ENCODE measurements around the gene SLC18A2. TPM values are rescaled to one million over a fixed set of nuclear protein-coding genes. Genes with fewer than 3 reads are reported as not detected.
"Not testable (repeated sequence)": the region's sequence is repeated elsewhere in the genome, so short reads cannot be mapped to it uniquely, and the experiment has no call there.

Gene SLC18A2
- total RNA-seq, 3 donors from 2014 or later (not counting 1 experiment from before 2014, with no cell fraction given) = 0.21 to 8.0 (median 0.36) TPM

DNA sequence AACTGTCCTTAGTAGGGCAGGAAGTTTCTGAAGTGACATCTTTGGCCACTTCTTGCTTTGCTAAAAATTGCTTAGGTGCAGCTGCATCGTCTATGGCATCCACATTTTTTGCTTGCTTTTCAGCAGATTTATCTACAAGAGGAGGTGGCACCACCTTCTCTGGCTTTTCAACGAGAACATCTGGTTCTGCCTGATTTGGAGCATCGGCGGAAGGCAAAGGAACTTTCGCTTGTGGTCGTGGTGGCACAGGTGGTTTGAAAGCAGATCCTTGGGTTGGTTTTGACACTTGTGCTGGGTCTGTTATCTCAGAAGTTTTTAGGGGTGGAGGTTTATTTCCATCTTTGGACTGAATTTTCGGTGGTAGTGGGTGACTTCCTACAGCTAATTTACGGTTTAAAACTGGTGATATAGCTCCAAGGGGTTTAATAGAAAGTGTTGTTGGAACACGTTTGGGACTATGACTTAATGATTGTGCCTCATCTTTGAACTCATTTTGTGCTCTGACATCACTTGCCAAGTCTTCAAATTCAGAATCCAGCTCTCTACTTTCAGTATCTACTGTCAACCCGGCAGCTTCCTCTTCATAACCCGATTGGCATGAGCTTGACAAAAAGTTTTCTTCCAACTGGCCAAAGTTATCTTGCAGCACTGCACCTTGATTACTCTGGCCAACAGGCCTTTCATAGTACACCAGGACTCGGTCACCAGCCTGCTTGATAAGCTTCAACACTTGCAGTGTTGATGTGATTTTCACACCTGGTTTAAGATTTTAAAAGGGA is 44.0 kb downstream of the SLC18A2 start:
- Histone ChIP-seq H3K27ac (ENCODE audit: low read length) (no peak overlapping the region), H3K4me1 (ENCODE audit: control insufficient read depth, insufficient read depth, low read length) (no peaks in the 10 kb centered on the region), H3K36me3 (ENCODE audit: control insufficient read depth, insufficient read depth, low read length) (peaks cover 19% of the 10 kb centered on the region), H3K27me3 (ENCODE audit: control insufficient read depth, insufficient read depth, low read length) (no peaks in the 10 kb centered on the region), H3K4me3 (ENCODE audit: low read length) (no peak overlapping the region), H3K9me3 (ENCODE audit: control insufficient read depth, insufficient read depth, low read length) (no peaks in the 10 kb centered on the region)
- Mint-ChIP-seq H3K27ac (no peak overlapping the region), H3K27me3 (ENCODE audit: low read depth in 2 of 2) (no peaks in the 10 kb centered on the region), H3K9me3 (no peaks in the 10 kb centered on the region), H3K4me3 (no peak overlapping the region), H3K36me3 (peaks cover 7% of the 10 kb centered on the region), H3K4me1 (peaks cover 13 to 14% of the 10 kb centered on the region in 2 donors)
- 39% methylated on average over 12 of the region's 12 CpGs for WGBS (ENCODE audit: insufficient coverage)
- ATAC-seq (no peak), DNase-seq (no peak)
- TF ChIP-seq, protein P1, sequence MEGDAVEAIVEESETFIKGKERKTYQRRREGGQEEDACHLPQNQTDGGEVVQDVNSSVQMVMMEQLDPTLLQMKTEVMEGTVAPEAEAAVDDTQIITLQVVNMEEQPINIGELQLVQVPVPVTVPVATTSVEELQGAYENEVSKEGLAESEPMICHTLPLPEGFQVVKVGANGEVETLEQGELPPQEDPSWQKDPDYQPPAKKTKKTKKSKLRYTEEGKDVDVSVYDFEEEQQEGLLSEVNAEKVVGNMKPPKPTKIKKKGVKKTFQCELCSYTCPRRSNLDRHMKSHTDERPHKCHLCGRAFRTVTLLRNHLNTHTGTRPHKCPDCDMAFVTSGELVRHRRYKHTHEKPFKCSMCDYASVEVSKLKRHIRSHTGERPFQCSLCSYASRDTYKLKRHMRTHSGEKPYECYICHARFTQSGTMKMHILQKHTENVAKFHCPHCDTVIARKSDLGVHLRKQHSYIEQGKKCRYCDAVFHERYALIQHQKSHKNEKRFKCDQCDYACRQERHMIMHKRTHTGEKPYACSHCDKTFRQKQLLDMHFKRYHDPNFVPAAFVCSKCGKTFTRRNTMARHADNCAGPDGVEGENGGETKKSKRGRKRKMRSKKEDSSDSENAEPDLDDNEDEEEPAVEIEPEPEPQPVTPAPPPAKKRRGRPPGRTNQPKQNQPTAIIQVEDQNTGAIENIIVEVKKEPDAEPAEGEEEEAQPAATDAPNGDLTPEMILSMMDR (IDR thresholded peaks at IDR 0.05) = no peak
- intact Hi-C loops (cut with micrococcal nuclease) = no loop called here

DNA sequence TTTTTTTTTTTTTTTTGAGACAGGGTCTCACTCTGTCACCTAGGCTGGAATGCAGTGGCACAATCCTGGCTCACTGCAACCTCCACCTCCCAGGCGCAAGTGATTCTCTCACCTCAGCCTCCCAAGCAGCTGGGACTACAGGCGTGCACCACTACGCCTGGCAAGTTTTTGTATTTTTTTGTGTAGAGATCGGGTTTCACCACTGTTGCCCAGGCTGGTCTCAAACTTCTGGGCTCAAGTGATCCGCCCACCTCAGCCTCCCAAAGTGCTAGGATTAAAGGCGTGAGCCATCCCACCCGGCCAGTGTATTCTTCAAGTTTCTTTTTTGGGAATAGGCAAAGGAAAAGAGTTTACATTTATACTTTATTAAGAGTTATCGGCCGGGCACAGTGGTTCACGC is 50.0 kb downstream of the SLC18A2 start:
- WGBS (ENCODE audit: insufficient coverage) = 96% methylated on average over 8 of the region's 10 CpGs
- ATAC-seq; H3K9me3 Mint-ChIP-seq; H3K4me3 ChIP-seq (ENCODE audit: low read length); H3K27me3 ChIP-seq (ENCODE audit: control insufficient read depth, insufficient read depth, low read length); H3K4me3 Mint-ChIP-seq; H3K4me1 ChIP-seq (ENCODE audit: control insufficient read depth, insufficient read depth, low read length); H3K27me3 Mint-ChIP-seq (ENCODE audit: low read depth in 2 of 2); H3K27ac Mint-ChIP-seq; H3K9me3 ChIP-seq (ENCODE audit: control insufficient read depth, insufficient read depth, low read length); intact Hi-C loops (cut with micrococcal nuclease); H3K27ac ChIP-seq (ENCODE audit: low read length); DNase-seq; H3K36me3 Mint-ChIP-seq: not testable (repeated sequence)
- peaks cover 13% of the 10 kb centered on the region for H3K36me3 ChIP-seq (ENCODE audit: control insufficient read depth, insufficient read depth, low read length)
- peaks cover 5 to 28% of the 10 kb centered on the region in 2 donors for H3K4me1 Mint-ChIP-seq

DNA sequence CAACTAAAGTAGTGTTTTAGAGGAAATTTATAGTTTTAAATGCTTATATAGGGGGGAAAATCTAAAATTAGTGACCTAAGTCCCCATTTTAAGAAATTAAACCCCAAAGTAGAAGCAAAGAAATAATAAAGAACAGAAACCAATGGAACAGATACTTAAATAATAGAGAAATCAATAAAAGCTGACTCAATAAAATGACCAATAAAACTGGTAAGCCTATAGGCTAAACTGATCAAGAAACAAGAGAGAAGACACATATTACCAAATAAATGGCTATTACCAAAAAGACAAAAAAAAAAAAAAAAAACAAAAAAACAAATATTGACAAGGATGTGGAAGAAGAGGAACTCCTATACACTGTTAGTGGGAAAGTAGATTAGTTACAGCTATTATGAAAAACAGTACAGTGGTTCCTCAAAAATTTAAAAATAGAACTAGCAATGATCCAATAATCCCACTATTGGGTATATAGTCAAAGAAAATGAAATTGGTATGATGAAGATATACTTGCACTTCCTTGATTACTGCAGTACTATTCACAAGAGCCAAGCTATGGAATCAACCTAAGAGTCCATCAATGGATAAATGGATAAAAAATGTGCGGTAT is 53.2 kb downstream of the SLC18A2 start:
- DNase-seq (no peak), ATAC-seq (no peak)
- H3K27ac Mint-ChIP-seq = no peak overlapping the region
- no peaks in the 10 kb centered on the region for H3K9me3 Mint-ChIP-seq
- TF ChIP-seq, protein P1 (IDR thresholded peaks at IDR 0.05) = no peak
- Histone ChIP-seq H3K9me3 (ENCODE audit: control insufficient read depth, insufficient read depth, low read length) (no peaks in the 10 kb centered on the region), H3K36me3 (ENCODE audit: control insufficient read depth, insufficient read depth, low read length) (peaks cover 9% of the 10 kb centered on the region), H3K4me3 (ENCODE audit: low read length) (no peak overlapping the region), H3K27me3 (ENCODE audit: control insufficient read depth, insufficient read depth, low read length) (no peaks in the 10 kb centered on the region), H3K27ac (ENCODE audit: low read length) (no peak overlapping the region), H3K4me1 (ENCODE audit: control insufficient read depth, insufficient read depth, low read length) (no peaks in the 10 kb centered on the region)
- no CpG with 5 or more reads among the region's 1 CpG for WGBS (ENCODE audit: insufficient coverage)
- H3K4me1 Mint-ChIP-seq = peaks cover 10 to 41% of the 10 kb centered on the region in 2 donors
- H3K27me3 Mint-ChIP-seq (ENCODE audit: low read depth in 2 of 2) = no peaks in the 10 kb centered on the region
- no peak overlapping the region for H3K4me3 Mint-ChIP-seq
- peaks cover under 1% of the 10 kb centered on the region for H3K36me3 Mint-ChIP-seq
- intact Hi-C loops (cut with micrococcal nuclease) = no loop called here

DNA sequence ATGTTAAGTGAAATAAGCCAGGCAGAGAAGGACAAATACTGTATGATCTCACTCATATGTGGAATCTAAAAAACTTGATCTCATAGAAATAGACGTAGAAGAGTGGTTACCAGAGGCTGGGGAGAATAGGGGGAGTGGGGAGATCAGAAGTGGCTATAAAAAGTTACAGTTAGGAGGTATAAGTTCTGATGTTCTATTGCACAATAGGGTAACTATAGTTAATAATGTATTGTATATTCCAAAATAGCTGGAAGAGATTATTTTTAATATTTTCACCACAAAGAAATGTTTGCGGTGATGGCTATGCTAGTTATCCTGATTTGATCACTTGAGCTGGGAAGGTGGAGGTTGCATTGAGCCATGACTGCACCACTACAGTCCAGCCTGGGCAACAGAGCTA is 53.8 kb downstream of the SLC18A2 start:
- Histone ChIP-seq H3K27ac (ENCODE audit: low read length) (no peak overlapping the region), H3K27me3 (ENCODE audit: control insufficient read depth, insufficient read depth, low read length) (no peaks in the 10 kb centered on the region), H3K9me3 (ENCODE audit: control insufficient read depth, insufficient read depth, low read length) (no peaks in the 10 kb centered on the region), H3K4me1 (ENCODE audit: control insufficient read depth, insufficient read depth, low read length) (no peaks in the 10 kb centered on the region), H3K4me3 (ENCODE audit: low read length) (no peak overlapping the region), H3K36me3 (ENCODE audit: control insufficient read depth, insufficient read depth, low read length) (peaks cover 3% of the 10 kb centered on the region)
- H3K9me3 Mint-ChIP-seq = peaks cover 0 to 2% of the 10 kb centered on the region in 2 donors
- 93% methylated on average over 1 of the region's 2 CpGs for WGBS (ENCODE audit: insufficient coverage)
- no peaks in the 10 kb centered on the region for H3K27me3 Mint-ChIP-seq (ENCODE audit: low read depth in 2 of 2)
- ATAC-seq (no peak), DNase-seq (no peak)
- TF ChIP-seq, protein P1 (IDR thresholded peaks at IDR 0.05) = no peak
- H3K4me1 Mint-ChIP-seq = peaks cover 12 to 45% of the 10 kb centered on the region in 2 donors
- no peak overlapping the region for H3K4me3 Mint-ChIP-seq
- no peak overlapping the region for H3K27ac Mint-ChIP-seq
- peaks cover 7% of the 10 kb centered on the region for H3K36me3 Mint-ChIP-seq
- intact Hi-C loops (cut with micrococcal nuclease) = no loop called here

All from natural killer cell (primary cell).